GM19238 (cell line): ENCODE measurements around the gene PCDHGC3.

Source experiments
- DNase-seq: peaks from one replicate; pipeline ENCODE4 v3.0.0; 2011; ENCODE audit warnings: low spot score; ENCODE audit not compliant: insufficient read length

Gene PCDHGC3

GRCh38 chr5:141484641-141485311 is 9.0 kb downstream of the PCDHGC3 start, which contains the start of gene PCDHGC4:
TSS of gene PCDHGC4 (plus strand) at chr5:141485030. CDS start at chr5:141485174, 144 bp downstream.
- no peak for DNase-seq

GRCh38 chr5:141485321-141486055 is 9.7 kb downstream of the PCDHGC3 start:
- no peak for DNase-seq

GRCh38 chr5:141486091-141486490 is 10.3 kb downstream of the PCDHGC3 start:
- DNase-seq: no peak

GRCh38 chr5:141487131-141487530 is 11.4 kb downstream of the PCDHGC3 start:
- DNase-seq: no peak

- DNase-seq: no peak
Measured at GRCh38 chr5:141488591-141489561, 13.1 kb downstream of the PCDHGC3 start, which contains the start of gene PCDHGC5. TSS of gene PCDHGC5 (plus strand) at chr5:141489081. CDS start at chr5:141489241, 160 bp downstream.

GRCh38 chr5:141489841-141490240 is 14.1 kb downstream of the PCDHGC3 start:
- DNase-seq: no peak

- no peak for DNase-seq
Measured at GRCh38 chr5:141490271-141490670, 14.5 kb downstream of the PCDHGC3 start.

GRCh38 chr5:141490771-141491170 is 15.0 kb downstream of the PCDHGC3 start:
- DNase-seq: no peak

GRCh38 chr5:141491323-141492167 is 15.8 kb downstream of the PCDHGC3 start:
- DNase-seq: no peak

- no peak for DNase-seq
Measured at GRCh38 chr5:141492168-141492885, 16.6 kb downstream of the PCDHGC3 start.

GRCh38 chr5:141493500-141494422 is 18.0 kb downstream of the PCDHGC3 start:
- no peak for DNase-seq

GRCh38 chr5:141494761-141495452 is 19.1 kb downstream of the PCDHGC3 start:
- DNase-seq: no peak

- no peak for DNase-seq
Measured at GRCh38 chr5:141495453-141495811, 19.7 kb downstream of the PCDHGC3 start.

- no peak for DNase-seq
Measured at GRCh38 chr5:141496038-141496437, 20.3 kb downstream of the PCDHGC3 start.

- no peak for DNase-seq
Measured at GRCh38 chr5:141501761-141502160, 26.0 kb downstream of the PCDHGC3 start.

GRCh38 chr5:141503681-141504080 is 27.9 kb downstream of the PCDHGC3 start:
- no peak for DNase-seq

- DNase-seq: no peak
Measured at GRCh38 chr5:141504216-141504615, 28.4 kb downstream of the PCDHGC3 start.

GRCh38 chr5:141506381-141507155 is 30.8 kb downstream of the PCDHGC3 start:
- DNase-seq: no peak
